ELR (cell line): ENCODE results near the gene CSTPP1.
A peak's percentile ranks its signal among the peaks of the same experiment; 100 is the strongest.
"Not testable (repeated sequence)": the region's sequence is repeated elsewhere in the genome, so short reads cannot be mapped to it uniquely, and the experiment has no call there.

ENCODE experiments used
- DNase-seq: peaks from one replicate; pipeline ENCODE4 v3.0.0-alpha.2; 2015; ENCODE audit warnings: low read depth

The CSTPP1 gene

DNA sequence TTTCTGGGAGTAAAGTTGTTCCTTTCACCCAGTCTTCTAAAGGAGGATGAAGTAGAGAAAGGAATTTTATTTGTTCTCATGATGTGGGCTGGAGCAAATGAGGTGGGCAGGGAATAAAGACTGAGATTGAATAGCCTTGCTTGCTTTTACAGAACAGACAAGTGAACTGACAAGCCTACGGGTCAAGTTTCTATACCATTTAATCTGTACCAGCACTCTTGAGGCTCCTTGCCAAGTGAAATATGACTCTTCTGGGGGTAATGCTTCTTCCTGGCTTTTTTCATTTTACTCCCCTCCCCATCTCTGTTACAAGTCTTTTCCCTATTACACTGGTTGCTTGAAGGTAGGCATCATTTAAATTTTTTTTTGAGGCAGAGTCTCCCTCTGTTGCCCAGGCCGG lies 54.8 kb downstream of the CSTPP1 start:
- no peak for DNase-seq

GRCh38 chr11:46992386-46992785 lies 55.8 kb downstream of the CSTPP1 start:
- not testable (repeated sequence) for DNase-seq

DNA sequence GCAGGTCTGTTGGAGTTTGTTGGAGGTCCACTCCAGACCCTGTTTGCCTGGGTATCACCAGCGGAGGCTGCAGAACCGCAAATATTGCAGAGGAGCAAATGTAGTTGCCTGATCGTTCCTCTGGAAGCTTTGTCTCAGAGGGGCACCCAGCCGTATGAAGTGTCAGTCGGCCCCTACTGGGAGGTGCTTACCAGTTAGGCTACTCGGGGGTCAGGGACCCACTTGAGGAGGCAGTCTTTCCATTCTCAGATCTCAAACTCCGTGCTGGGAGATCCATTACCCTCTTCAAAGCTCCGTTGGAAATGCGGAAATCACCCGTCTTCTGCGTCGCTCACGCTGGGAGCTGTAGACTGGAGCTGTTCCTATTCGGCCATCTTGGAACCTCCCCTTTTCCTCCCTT lies 61.2 kb downstream of the CSTPP1 start:
- not testable (repeated sequence) for DNase-seq

- DNase-seq, result no peak
Measured at GRCh38 chr11:46999217-46999616, 62.7 kb downstream of the CSTPP1 start.

GRCh38 chr11:47000033-47000432 lies 63.5 kb downstream of the CSTPP1 start:
- no peak for DNase-seq

GRCh38 chr11:47001781-47002181 lies 65.2 kb downstream of the CSTPP1 start:
- no peak for DNase-seq

GRCh38 chr11:47002390-47002789 lies 65.8 kb downstream of the CSTPP1 start:
- no peak for DNase-seq

GRCh38 chr11:47003180-47003877 lies 66.8 kb downstream of the CSTPP1 start:
- DNase-seq, result no peak

GRCh38 chr11:47004595-47005033 lies 68.1 kb downstream of the CSTPP1 start:
- peak; percentile 76 for DNase-seq

DNA sequence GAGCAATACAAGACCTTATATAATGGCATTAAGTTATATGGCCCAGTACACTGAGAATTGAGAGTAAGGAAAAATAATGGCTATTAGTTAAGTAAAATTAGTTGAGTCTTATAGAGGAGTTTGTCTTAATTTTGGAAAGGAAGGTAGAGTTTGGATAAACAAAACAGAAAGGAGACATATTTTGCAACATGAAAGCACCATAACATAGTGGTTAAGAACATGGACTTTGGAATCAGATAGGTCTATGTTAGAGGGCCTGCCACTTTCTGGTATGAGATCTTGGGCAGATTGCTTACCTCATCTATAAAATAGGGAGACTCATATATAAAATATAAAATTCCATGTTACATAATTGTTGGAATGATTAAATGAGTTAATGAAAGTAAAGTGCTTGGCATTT lies 68.9 kb downstream of the CSTPP1 start:
- DNase-seq, result no peak

DNA sequence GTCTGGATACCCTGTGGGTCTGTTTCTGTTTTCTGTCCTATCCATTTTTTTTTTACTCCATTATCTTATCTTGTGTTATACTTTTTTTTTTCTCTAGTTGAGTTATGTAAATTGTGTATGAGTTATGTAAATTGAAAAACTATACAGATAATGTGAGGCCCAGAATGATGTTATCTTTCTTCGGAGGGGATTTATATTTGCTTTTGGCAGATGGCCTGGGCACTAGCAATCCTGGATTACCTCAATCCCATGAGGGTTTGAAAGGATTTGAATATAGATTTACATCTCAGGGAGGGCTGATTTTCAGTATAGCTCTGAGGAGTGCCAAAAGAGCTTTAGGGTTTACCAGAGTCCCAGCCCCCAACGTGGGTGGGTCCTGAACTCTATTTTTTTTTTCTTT lies 71.0 kb downstream of the CSTPP1 start:
- no peak for DNase-seq

DNA sequence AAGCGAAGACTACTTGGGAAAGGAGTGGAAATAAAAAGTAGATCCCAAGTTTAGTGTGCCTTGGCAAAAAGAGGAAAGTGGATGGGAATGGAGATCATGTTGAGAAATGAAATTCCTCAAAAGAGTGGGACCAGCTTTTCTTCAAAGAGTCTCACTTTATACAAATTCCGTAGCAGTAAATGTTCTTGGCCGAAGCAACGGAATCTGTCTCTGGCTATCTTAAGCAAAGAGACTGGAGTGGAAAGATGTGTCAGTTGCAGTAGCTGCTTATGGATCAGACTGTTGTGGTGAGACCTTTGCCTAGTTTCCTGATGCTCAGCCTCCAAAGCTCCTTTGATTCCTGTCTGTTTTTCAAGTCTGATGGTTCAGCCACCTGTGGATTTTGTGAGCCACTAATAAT lies 73.6 kb downstream of the CSTPP1 start:
- DNase-seq, result no peak

- no peak for DNase-seq
Measured at GRCh38 chr11:47014097-47014496, 77.5 kb downstream of the CSTPP1 start.

GRCh38 chr11:47018637-47019036 lies 82.1 kb downstream of the CSTPP1 start:
- no peak for DNase-seq

DNA sequence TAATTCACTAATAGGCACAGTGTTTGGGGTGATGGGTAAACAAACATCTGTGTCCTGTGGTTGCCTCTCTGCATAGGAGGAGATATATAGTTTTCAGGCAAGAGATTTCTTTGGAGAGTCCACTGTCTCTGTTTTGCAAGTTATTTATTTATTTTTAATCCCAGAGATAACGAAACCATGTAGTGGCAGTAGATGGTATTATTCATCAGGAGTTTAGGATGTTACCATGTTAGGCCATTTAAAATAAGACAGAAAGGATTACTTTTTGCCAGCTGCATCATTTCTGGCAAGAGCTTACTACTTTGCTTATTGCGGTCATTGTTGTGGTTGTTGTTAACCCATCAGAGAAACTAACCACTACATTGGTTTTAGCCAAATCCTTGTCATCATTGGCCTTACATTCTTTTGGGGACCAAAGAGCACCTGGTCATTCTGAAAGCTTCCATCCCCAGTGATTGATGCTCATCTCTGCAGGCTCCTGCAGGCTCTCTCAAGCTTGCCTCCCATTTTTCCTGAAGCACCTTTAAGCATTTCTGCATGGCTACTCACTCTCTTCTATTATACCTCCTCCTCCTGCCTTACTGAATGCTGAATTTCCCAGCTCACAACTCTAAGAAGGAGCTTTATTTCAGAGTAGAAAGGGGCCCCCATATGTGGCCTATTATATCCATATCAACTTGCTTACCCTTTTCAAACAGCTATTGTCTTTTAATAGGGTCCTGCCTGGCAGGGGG lies 84.4 kb downstream of the CSTPP1 start:
- no peak for DNase-seq

DNA sequence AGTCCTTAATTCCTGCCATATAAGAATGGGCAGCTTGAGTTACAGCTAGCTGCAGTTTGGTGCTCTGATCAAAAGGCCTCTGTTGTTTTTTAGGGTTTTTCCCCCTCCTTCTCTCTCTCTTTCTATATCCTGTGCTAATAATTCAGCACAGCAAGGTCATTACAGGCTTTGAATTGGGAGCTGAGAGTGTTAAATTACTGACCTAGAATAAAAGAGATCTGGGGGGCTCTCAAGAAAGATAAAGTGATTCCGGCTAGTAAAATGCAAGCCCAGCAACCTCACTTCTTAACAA lies 84.9 kb downstream of the CSTPP1 start:
- DNase-seq, result no peak

DNA sequence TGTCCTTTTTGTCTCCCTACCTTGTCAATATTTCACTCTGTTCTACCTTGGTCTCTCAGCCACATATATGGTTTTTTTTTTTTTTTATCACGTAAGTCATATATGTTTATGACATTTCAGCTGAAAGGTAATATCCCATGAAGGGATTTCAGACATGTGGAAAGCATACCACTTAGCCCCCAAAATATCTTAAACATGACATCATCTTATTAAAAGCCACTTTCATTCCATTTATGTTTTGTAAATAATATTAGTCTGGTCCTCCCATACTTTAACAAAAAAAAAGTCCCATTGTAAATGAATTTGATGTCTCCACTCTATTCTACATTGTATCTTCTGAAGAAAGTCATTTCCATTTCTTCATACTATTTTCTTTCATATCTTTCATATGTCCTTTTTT lies 85.4 kb downstream of the CSTPP1 start:
- DNase-seq, result no peak

DNA sequence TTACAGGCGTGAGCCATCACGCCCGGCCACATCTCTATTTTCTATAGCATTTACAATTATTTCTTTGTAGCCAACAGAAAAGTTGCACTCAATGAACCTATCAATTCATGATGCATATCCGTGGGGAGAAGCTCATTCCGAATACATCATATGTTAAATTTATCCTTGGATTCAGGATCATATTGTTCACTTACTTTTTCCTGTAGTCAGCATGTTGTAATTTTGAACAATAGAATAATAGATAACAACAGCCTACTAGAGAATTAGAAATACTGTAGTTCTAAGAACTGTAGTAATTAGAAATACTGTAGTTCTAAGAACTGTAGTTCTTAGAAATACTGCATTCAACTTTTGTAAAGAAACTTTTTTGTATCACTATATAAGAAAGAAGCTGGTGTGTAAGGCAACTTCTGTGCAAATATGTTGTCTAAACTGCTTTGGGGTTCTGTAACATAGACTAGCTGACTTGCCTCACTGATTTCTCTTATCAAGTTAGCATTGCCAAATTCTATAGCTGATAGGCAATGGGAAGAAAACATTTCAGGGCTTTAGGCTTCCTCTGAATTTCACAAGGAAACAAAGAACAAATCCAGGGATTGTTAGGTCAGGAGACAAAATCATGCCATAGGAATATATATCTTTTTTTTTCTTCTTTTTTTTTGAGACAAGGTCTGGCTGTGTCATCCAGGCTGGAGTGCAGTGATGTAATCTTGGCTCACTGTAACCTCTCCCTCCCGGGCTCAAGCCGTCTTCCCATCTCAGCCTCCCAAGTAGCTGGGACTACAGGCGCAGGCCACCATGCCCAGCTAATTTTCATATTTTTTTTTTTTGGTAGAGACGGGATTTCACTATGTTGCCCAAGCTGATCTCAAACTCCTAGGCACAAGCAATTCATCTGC lies 91.9 kb downstream of the CSTPP1 start:
- peak; percentile 9 for DNase-seq

DNA sequence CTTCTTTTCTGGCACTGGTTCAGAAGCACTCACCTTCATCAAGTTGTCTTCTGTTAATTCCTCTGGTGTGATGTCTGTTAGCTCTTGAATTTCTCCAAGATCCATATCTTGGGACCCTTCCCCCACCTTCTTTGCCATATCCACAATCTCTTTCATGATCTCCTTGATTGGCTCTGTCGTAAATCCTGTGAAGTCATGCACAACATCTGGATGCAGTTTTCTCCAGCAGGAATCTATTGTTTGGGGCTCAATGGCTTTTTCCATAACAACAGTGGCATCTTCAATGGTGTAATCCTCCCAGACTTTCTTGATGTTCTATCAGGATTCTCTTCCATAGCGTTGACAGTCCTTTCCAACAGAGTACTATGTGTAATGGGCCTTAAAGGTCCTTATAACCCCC lies 96.9 kb downstream of the CSTPP1 start:
- DNase-seq, result no peak

- no peak for DNase-seq
Measured at GRCh38 chr11:47034091-47034490, 97.5 kb downstream of the CSTPP1 start.

- DNase-seq, result no peak
Measured at GRCh38 chr11:47035108-47035507, 98.5 kb downstream of the CSTPP1 start.

DNA sequence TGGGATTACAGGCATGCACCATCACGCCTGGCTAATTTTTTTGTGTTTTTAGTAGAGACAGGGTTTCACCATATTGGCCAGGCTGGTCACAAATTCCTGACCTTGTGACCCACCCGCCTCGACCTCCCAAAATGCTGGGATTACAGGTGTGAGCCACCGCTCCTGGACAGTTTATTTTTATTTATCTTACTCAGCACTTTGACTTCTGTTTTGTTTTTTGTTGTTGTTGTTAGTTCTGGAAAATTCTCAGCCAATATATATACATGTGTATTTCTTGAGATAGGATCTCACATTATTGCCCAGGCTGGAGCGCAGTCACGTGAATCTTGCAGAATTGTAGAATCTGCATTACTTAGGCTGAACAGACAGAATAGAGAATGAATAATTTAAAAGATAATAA lies 107.6 kb downstream of the CSTPP1 start:
- no peak for DNase-seq

DNA sequence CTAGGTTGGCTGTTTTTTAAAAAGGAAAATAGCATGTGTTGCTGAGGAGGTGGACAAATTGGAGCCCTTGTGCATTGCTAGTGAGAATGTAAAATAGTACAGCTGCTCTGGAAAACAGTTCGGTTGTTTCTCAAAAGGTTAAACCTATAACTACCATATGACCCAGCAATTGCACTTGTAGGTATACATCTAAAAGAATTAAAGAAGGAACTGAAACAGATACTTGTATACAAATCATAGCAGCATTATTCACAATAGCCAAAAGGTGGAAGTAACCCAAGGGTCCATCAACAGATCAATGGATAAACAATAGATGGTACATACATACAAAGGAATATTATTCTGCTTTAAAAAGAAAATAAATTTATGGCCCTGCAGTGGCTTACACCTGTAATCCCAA lies 111.4 kb downstream of the CSTPP1 start:
- no peak for DNase-seq
